Hindlimb muscle (tissue), 1 donor: ENCODE data around the gene PIBF1. TPM values are rescaled to one million over a fixed set of nuclear protein-coding genes. Genes with fewer than 3 reads are reported as not detected.

Source experiments
- DNase-seq: peaks from one replicate; pipeline ENCODE4 v3.0.0-alpha.2; 2013
- polyA plus RNA-seq: library from polyadenylated mRNA; unstranded; fragments of 120-200 nt; gene quantifications from one replicate; pipeline ENCODE4 v1.2.1, GENCODE V29; 2013; ENCODE audit not compliant: insufficient read length

PIBF1 gene
- polyA plus RNA-seq, 1 donor: 19.1 TPM

DNA sequence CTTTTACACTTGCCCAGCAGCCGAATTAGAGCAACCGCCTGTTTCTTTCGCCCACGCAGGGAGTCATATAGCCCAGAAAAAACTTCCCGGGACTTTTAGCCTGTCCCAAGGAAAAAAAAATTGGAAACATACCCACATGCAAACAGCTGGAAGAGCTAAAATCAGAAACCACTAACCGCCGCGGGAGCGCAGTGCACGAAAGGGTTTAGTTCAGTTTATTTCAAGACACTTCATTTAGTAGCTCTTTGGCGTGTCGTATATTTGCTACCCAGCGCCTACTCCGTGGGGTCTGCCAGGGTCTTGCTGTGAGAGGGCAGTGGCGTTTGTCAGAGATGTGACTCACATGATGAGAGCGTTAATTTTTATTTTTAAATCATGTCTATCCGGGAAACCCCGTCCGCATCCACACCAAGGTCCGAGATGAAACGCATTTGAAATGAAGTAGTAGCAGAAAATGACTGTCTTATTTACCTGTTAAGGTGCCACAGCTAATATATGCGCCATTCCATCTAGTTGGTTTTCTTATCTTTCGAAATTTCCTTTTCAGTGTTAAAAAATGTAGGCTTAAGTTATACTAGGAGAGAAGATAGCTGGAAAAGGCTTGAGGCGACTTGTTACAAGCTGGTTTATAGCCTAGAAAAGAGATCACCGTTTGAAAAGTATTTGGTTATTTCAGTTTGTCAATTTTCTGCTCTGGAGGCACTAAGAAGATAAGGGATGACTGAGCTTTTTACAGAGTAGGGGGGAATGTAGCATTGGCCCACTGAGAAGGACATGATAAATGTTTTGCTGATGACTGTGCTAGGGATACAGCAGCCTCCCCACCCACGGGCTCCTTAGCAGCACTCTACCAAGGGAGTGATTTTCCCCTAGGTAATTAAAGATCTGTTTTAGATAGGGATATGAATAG lies 278.6 kb downstream of the PIBF1 start:
- peak; percentile 55 for DNase-seq

DNA sequence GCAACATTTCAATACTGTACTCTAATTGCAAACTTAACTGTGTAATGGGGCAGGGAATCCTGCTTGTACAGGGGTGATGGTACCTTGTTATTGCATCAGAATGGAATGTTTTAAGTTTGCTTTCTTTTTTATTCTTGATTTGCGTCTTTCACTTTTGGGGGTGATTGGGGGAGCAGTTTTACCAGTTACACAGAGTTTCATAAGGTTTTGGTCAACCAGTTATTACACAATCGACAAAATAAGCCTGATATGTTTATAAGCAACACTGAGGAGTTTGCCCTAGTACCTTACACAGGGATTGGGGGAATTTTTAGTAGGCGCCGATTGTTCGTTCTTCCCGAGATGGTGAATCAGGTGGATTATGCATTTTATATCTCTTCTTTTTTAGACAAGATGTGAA lies 279.5 kb downstream of the PIBF1 start:
- DNase-seq: no peak

DNA sequence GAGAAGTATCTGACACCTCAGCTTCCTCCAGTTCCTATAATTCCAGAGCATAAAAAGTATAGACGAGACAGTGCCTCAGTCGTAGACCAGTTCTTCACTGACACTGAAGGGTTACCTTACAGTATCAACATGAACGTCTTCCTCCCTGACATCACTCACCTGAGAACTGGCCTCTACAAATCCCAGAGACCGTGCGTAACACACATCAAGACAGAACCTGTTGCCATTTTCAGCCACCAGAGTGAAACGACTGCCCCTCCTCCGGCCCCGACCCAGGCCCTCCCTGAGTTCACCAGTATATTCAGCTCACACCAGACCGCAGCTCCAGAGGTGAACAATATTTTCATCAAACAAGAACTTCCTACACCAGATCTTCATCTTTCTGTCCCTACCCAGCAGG lies 279.9 kb downstream of the PIBF1 start:
- DNase-seq: no peak

DNA sequence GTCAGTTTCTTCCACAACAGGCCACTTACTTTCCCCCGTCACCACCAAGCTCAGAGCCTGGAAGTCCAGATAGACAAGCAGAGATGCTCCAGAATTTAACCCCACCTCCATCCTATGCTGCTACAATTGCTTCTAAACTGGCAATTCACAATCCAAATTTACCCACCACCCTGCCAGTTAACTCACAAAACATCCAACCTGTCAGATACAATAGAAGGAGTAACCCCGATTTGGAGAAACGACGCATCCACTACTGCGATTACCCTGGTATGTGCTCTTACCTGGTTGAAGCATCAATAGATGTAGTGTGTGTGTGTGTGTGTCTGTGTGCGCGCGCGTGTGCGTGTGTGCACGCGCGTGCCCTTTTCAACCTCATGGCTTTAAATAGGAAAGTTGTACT lies 280.5 kb downstream of the PIBF1 start:
- no peak for DNase-seq

DNA sequence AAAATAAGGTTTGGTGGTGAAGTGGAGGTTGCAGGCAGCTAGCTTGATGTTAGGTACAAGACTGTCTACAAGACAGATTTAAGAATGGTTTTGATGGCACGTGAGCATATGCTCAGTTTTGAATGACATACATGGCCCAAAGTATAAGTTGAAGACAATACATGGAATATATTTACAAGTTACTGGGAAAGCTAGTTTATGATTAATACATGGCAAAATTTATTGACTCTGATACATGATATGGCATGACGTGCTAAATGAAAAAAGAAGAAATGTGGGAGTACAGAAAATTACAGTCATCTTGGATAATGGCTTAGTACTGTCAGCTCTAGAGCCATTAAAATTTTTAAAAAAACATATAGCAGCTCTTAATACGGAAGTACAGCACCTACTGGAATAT lies 281.2 kb downstream of the PIBF1 start:
- no peak for DNase-seq

DNA sequence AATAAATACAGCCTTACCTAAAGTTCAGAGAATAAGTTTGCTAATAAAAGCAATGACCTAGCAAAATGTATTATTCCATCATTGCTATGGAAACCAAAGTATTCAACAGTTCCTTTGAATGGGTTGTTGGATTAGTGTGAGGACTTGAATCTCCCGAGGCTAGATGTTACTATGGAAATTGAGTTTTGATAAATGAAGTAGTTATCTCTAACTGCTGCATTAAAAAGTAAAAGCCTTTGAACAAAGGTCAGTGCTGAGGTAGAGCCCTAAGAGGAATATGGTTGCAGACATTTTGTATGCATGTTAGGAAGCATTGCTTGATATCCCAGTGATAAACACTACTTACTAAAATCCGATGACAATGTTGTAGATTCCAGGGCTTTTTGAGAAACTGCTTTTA lies 283.1 kb downstream of the PIBF1 start:
- DNase-seq: no peak

DNA sequence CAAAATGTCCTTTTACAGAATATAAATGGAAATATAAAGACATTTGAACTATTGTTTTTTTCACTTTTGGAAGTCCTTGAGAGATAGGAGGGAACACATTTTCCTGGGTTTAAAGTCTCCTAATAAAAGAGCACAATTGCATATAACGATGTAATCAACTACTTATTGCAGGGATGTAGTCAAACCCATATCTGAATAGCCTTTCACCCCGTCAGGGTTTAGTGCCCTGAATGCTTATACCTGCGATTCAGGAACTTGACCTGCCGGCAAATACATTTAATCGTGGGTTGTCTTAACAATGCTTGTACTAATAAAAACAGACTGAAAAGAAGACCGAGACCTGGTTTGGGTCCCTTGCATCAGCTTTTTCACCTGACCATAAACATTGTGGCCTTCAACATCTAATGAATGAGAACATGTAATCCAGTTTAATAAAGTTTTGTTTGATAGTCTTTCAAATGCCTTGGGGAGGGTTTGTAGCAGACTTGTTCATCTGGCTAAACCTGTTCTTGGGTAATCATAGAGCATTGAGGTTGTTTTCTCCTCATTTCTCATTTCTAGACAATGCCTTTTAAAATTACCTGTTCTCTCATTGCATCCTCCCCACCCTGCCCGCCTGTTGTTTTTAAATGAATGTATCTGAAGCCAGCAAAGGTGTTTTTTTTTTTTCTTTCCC lies 283.9 kb downstream of the PIBF1 start:
- DNase-seq: no peak

Other genes starting within 250 kb of the PIBF1 start
- gene MZT1, start 54.5 kb upstream of the PIBF1 start, polyA plus RNA-seq: 24.1 TPM
- 3.6 TPM for gene BORA, start 54.2 kb upstream of the PIBF1 start, polyA plus RNA-seq
- gene DIS3, start 233 bp upstream of the PIBF1 start, polyA plus RNA-seq: 17.2 TPM